Endometrial microvascular endothelial cells (primary cell): ENCODE results near the gene EPAS1. TPM values are rescaled to one million over a fixed set of nuclear protein-coding genes. Genes with fewer than 3 reads are reported as not detected.

Experiments
- in situ Hi-C: cut with HindIII; loops from 2 replicates; pipeline ENCODE4 v1.10.0; 2017; ENCODE audit warnings: low sequenced_read_pairs, low pct_unique_long_range_greater_than_20kb; ENCODE audit errors: inconsistent ontology term
- total RNA-seq: library from RNA; depleted of rRNA; stranded (reverse); fragments of >200 nt; gene quantifications from one replicate; pipeline ENCODE4 v1.2.3, GENCODE V29; 2015; ENCODE audit errors: inconsistent ontology term

Gene EPAS1
- 254 TPM for total RNA-seq

- in situ Hi-C loops: no loop called here
Observed at GRCh38 chr2:46296840-46297545, at the start of gene EPAS1. EPAS1 (plus strand) TSS chr2:46297407; CDS start chr2:46297912, 505 bp downstream.

- in situ Hi-C loops: no loop called here
Observed at GRCh38 chr2:46248171-46248570, 49.0 kb upstream of the EPAS1 start.

- in situ Hi-C loops: loop anchor here (10.0 to 25.0 kb wide), 2 partner anchors 85 to 212 kb away; no protein-coding TSS in a partner anchor
Observed at GRCh38 chr2:46249654-46250053, 47.6 kb upstream of the EPAS1 start.

- in situ Hi-C loops: loop anchor here (10.0 to 25.0 kb wide), 2 partner anchors 88 to 216 kb away; no protein-coding TSS in a partner anchor
Observed at GRCh38 chr2:46252891-46253659, 44.1 kb upstream of the EPAS1 start.

GRCh38 chr2:46254474-46254873, 42.7 kb upstream of the EPAS1 start:
- in situ Hi-C loops: loop anchor here (10.0 to 25.0 kb wide), 2 partner anchors 90 to 217 kb away; no protein-coding TSS in a partner anchor

- in situ Hi-C loops: loop anchor here (10.0 to 25.0 kb wide), 2 partner anchors 92 to 219 kb away; no protein-coding TSS in a partner anchor
Observed at GRCh38 chr2:46256563-46257142, 40.6 kb upstream of the EPAS1 start.

- in situ Hi-C loops: loop anchor here (10.0 to 25.0 kb wide), 2 partner anchors 93 to 220 kb away; no protein-coding TSS in a partner anchor
Observed at GRCh38 chr2:46257476-46257875, 39.7 kb upstream of the EPAS1 start.

GRCh38 chr2:46257980-46258379, 39.2 kb upstream of the EPAS1 start:
- in situ Hi-C loops: loop anchor here (10.0 to 25.0 kb wide), 2 partner anchors 93 to 221 kb away; no protein-coding TSS in a partner anchor

- in situ Hi-C loops: loop anchor here (10.0 to 25.0 kb wide), 2 partner anchors 94 to 222 kb away; no protein-coding TSS in a partner anchor
Observed at GRCh38 chr2:46258937-46259776, 38.0 kb upstream of the EPAS1 start.

- in situ Hi-C loops: loop anchor here (10.0 to 25.0 kb wide), 2 partner anchors 95 to 222 kb away; no protein-coding TSS in a partner anchor
Observed at GRCh38 chr2:46259777-46260168, 37.4 kb upstream of the EPAS1 start.

- in situ Hi-C loops: loop anchor here (25.0 kb wide), 1 partner anchor 223 kb away; no protein-coding TSS in a partner anchor
Observed at GRCh38 chr2:46260305-46260704, 36.9 kb upstream of the EPAS1 start.

- in situ Hi-C loops: loop anchor here (25.0 kb wide), 1 partner anchor 225 kb away; no protein-coding TSS in a partner anchor
Observed at GRCh38 chr2:46262248-46262938, 34.8 kb upstream of the EPAS1 start.

- in situ Hi-C loops: loop anchor here (25.0 kb wide), 1 partner anchor 226 kb away; no protein-coding TSS in a partner anchor
Observed at GRCh38 chr2:46263347-46263746, 33.9 kb upstream of the EPAS1 start.

GRCh38 chr2:46264447-46264846, 32.8 kb upstream of the EPAS1 start:
- in situ Hi-C loops: loop anchor here (25.0 kb wide), 1 partner anchor 227 kb away; no protein-coding TSS in a partner anchor

GRCh38 chr2:46266134-46266533, 31.1 kb upstream of the EPAS1 start:
- in situ Hi-C loops: loop anchor here (25.0 kb wide), 1 partner anchor 229 kb away; no protein-coding TSS in a partner anchor

GRCh38 chr2:46267616-46268015, 29.6 kb upstream of the EPAS1 start:
- in situ Hi-C loops: loop anchor here (25.0 kb wide), 1 partner anchor 230 kb away; no protein-coding TSS in a partner anchor

- in situ Hi-C loops: loop anchor here (25.0 kb wide), 1 partner anchor 231 kb away; no protein-coding TSS in a partner anchor
Observed at GRCh38 chr2:46268196-46268595, 29.0 kb upstream of the EPAS1 start.
